GM13977 (cell line): ENCODE measurements around the gene CLEC1B.
"Not testable (repeated sequence)": the region's sequence is repeated elsewhere in the genome, so short reads cannot be mapped to it uniquely, and the experiment has no call there.

ENCODE experiments used
- DNase-seq: peaks from one replicate; pipeline ENCODE4 v3.0.0; 2012; ENCODE audit warnings: low spot score
- CTCF ChIP-seq: IDR thresholded peaks from 2 replicates; pipeline ENCODE4 v1.5.1; 2012; ENCODE audit warnings: mild to moderate bottlenecking, control low read depth; ENCODE audit not compliant: insufficient read depth; ENCODE audit errors: extremely low read depth, missing control alignments
- in situ Hi-C: fragments of 300-500 bp; cut with MboI; formaldehyde crosslinking; loops from one replicate; pipeline ENCODE4 v1.12.0; 2022; ENCODE audit warnings: low sequenced_read_pairs, low pct_unique_long_range_greater_than_20kb, mixed read lengths, inconsistent platforms; ENCODE audit not compliant: unreplicated experiment

CLEC1B gene

GRCh38 chr12:9961901-9962300 lies 37.0 kb downstream of the CLEC1B start:
- DNase-seq, result no peak
- in situ Hi-C loops, result no loop called here
- TF ChIP-seq CTCF, result no peak

- no peak for DNase-seq
- in situ Hi-C loops, result no loop called here
- TF ChIP-seq CTCF, result no peak
These were observed 37.8 kb downstream of the CLEC1B start for GRCh38 chr12:9961106-9961505.

- in situ Hi-C loops, result no loop called here
- TF ChIP-seq CTCF, result no peak
- no peak for DNase-seq
These were observed 38.3 kb downstream of the CLEC1B start for GRCh38 chr12:9960590-9960989.

- DNase-seq, result no peak
- TF ChIP-seq CTCF, result no peak
- in situ Hi-C loops, result no loop called here
These were observed 41.1 kb downstream of the CLEC1B start for GRCh38 chr12:9957834-9958233.

- in situ Hi-C loops, DNase-seq: not testable (repeated sequence)
These were observed 45.8 kb downstream of the CLEC1B start for GRCh38 chr12:9952954-9953729.

- in situ Hi-C loops, result no loop called here
- DNase-seq, result no peak
- TF ChIP-seq CTCF, result no peak
These were observed 47.8 kb downstream of the CLEC1B start for GRCh38 chr12:9951026-9951675.

GRCh38 chr12:9948606-9949296 lies 50.2 kb downstream of the CLEC1B start:
- DNase-seq, result peak; percentile 70
- TF ChIP-seq CTCF, result no peak
- in situ Hi-C loops, result no loop called here
